KG1 (cell line): ENCODE measurements around the gene CEP63.

Experiments
- DNase-seq: peaks from one replicate; lab custom pipeline; 2025; lab: John Stamatoyannopoulos, UW

The CEP63 gene

DNA sequence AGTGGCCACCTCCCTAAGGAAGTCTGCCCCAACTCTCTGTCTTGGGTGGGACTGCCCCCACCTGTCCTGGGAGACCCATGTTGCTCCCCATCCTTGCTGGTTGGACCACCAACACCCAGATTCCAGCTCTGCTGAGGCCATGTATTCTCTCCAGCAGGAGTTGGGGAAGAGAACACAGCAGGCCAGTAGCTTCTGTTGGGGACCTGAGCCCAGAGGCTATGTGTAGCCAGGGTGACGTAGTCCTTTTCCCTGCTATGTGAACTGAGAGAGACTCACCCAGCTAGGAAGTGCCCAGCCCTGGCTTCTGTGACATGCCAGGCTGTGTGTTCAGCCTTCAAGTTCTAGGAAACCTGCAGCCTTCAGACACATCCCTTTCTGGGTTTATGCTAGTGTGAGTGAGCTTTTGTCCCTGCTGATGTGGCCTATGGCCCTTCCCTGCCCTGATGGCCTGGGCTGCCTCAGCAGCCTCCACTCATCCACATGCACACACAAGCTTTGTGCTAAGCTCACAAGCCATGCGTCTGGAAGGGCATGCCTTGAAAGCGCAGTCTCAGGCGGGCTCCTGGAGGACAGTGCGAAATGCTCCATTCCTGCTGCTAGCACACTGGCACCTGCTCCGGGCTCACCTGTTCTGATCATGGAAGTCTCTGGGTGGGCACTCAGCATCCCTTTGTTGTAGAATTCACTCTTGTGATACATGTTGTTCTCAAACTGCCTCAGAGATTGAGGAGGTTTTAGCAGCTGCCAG, 122.3 kb downstream of the CEP63 start:
- no peak for DNase-seq

DNA sequence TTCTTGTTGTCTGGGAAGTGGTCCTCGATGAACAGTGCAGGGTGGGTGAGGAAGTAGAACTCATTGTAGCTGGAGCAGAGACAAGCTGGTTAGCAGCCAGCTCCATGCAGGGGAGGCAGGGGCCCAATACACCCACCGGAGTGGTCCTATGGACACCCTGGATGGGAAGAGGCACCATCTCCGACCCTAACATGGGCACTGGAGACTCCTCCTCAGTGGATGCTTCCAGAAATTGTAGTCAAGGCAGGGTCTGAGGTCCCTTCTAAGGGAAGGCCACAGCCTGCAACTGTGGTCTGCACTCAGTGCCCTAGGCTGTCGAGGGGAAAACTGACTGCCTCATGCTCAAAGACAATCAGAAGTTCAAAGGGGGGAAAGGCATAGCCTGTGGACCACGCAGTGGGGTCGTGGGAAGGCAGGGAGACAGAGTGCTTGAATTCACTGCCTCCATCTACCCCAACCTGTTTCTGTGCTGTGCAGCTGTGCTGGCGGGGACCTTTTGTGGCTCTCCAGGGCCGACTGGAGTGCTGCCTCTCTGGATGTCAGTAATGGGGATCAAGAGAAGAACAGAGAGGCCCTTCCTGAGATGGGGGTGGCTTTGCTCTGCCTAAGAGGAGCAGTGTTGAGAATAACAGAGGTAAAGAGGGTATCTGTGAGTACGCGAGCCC, 123.0 kb downstream of the CEP63 start:
- no peak for DNase-seq

DNA sequence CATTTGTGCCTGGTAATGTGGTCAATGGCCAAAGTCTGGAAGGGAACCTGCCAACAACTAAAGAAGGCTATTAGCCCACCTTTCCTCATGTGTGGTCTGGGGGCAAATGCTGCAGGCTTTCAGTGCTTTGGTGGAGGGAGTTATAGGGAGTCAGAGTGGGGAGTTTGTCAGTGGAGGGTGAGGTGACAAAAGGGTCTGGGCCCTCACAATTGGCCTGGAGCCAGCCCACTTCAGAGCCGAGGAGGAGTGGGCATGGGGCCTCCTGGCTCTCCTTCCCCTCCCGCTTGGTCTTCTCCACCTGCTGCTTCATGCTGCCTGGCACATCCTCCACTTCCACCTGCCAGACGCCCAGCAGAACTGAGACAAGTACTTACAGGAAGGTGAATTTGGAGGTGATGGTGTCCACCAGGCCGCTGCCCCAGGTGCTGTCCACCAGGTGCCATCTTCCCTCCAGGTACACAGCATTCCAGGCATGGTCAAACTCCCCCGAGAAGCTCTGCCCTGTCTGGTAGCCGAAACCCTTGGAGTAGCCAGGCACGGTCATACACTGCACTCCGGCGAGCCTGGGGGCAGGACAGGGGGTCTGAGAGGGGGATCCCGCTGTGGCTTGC, 124.1 kb downstream of the CEP63 start:
- no peak for DNase-seq

DNA sequence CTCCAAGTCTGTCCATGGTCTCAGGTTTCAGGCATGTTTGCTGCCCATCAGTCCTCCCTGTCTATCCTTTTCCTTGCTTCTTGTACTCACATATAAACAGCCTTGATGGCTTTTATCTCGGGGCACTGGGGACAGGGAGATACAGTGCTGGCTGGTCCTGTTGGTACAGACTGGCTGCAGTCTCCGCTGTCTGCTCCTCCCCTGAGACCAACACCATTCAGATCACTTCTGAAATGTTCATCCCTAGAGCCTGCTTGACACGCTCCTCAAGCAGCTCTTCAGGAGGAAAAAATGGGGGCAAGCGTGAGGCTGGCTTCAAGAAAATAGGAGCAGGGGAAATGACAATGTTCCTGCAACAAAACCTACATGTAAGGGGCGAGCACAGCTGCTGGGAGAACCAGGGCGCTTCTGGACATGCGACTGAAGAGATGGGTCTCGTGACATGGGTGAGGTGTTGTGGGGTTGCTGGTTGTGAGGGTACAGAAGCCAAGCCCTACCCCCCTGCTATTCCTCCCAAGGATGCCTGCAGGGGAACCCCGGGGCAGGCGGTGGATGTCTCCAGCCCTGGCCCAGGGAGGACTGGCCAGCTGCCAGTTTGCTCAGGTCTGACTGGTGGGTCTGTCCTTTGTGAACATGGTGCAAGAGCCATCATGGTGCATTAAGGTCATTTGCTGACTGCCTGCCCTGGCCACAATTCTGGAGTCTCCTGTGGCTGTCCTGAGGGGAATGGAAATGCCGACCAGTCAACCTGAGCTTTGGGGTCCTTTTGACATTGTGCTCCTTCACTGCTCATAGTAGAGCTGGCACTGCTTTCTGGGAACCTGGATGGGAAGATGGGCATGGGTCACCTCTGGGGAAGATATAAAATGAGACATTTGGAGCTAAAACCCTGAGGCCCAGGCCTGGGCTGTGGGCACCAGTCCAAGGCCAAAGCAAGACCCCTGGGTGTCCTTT, 124.9 kb downstream of the CEP63 start:
- DNase-seq = no peak

DNA sequence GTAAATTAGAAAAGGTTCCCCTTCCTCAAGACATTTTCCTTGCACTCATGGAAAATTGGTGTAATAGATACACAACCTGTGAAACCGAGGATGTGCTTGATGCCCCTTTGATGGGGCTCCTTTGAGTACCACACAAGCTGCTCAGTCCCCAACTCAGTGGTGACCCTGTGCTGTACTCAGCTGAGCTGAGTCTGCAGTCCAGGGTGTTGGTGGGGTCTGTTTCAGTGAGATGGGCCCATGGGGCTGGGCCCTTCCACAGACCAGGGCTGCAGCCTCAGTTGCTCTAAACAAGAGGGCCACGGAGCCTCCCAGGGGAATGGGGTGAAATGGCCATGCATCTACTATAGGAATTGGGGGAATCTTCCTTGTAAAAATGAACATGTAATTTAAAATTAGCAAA, 125.7 kb downstream of the CEP63 start:
- no peak for DNase-seq

DNA sequence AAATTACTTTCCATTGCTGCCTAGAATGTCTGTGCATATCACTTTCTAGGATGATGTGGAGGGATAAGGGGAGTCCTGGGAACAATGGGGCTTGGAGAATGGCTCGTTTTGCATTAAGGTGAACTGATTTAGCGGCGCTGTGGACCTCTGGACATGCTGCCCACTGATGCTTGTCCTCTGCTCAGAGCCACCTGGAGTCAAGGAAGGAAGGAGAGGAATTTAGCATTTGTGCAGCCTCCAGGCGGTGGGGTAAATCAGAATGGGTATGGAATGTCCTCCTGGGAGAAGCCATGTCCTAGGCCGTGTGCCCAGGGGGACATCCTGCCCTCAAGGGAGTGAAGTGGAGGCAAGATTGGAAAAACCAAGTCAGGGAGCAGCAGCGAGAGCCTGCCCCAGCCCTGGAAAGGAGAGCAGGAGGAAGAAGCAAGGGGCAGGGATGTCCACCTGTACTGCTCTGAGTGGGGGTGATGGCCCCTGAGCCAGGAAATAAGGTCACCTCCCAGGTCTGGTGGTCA, 127.2 kb downstream of the CEP63 start:
- DNase-seq = no peak

DNA sequence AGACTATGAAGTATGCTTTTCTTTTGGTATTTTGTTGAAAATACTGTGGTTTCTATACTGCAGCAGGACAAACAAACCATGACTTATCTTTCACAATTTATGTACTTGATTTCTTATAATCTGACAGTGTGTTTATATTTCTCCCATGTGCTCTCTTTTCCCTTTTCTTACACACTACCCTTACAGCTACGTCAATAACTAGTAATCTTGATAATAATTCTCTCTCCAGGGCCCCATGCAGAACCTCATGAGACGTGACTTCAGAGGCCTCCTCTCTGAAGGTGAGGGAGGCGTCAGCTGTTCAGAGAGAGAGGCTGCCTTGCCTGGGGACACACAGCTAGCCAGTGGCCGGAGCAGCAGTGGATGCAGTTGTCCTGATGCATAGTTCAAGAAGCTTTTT, 129.1 kb downstream of the CEP63 start:
- DNase-seq = no peak

- DNase-seq = no peak
Observed at GRCh38 chr3:134615743-134616142, 129.9 kb downstream of the CEP63 start.

DNA sequence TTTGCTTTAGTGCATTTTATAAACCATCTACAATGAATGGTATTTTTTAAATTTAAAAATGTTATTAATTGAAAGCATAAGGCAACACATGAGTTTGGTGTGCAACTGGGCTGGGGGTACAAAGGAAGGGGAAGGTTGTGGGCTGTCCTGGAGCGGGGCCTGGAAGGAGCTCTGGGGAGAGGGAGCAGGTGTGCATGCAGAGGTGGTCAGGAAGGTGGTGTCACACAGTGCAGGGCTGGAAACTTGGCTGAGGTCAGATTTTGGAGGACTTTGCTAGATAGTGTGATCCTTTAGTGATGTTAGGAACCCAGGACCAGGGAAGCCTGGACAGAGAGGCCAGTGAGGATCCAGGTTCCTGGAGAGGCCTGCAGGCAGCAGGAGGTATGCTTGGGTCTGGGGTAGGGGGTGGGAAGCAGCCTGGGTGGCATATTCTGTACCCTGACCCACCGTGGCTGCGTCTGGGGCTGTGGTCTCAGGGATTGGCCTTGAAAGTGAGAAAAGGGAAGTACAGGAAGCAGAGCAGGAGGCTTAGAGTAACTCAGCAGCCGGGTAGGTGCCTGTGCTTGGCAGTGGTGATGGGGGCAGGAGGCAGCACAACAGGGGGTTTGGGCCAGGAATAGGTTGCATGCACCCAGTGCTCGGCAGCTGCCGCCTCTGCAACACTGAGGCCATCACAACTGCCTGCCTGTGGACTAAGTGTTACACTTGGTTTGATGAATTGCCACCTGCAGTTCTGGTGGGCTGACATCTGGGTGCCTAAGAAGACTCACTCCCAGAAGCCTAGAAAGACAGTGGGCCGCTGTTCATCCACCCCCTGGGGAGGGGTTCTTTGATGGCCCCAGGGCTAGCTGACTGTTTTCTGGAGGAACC, 132.0 kb downstream of the CEP63 start:
- DNase-seq = no peak

DNA sequence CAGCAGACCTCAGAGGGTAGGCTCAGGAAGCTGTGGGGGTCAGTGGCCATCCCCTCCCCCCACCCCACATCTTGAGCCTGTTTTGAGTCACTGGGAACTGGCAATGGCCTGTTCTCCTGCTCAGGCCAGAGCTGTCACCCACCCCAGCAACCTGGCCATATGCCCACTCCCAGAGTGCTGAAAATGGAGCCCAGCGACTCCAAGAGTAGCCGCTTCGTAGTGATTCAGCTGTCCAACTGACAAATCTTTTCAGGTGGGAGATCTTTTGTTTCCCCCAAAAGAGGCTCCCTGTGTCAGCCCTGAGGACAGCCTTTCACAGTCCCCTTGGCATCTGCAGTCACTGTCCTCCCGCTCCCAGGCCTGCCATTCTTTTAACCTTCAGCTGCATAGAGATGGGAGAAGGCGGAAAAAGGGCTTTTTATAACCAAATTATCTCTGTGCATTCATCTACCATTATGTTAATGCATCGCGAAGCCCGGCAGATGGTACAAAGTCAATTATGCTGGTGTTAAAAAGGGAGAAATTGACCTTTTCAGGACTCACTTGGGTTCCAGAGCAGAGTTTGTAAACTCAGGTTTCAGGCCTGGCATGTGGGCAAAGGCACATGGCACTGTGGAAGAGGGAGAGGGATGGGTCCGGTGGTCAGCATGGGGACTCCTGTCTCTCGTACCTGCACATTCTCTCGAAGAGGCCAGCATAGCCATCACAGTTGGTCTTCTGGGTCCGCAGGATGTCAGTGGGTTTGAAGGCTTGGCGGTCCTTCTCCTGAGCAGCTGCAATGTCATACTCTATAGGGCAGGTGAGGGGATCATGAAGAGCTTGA, 132.8 kb downstream of the CEP63 start:
- no peak for DNase-seq

DNA sequence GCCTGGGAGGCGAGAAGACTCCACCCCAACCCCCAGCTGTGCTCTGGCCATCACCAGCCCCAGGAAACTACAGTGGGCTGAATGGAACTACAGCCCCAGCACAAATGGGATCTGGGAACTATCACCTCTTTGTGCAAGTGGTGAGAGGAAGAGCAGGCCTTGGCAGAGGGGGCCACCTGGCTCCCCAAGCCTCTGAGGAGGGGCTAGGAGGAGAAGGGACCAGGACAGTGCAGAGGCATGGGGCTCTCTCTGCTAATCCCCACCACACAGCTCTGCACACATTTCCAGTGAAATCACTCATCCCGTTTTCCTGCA, 133.4 kb downstream of the CEP63 start:
- no peak for DNase-seq

- DNase-seq = no peak
Observed at GRCh38 chr3:134619884-134620445, 134.1 kb downstream of the CEP63 start.

GRCh38 chr3:134620476-134621115, 134.7 kb downstream of the CEP63 start:
- DNase-seq = no peak

DNA sequence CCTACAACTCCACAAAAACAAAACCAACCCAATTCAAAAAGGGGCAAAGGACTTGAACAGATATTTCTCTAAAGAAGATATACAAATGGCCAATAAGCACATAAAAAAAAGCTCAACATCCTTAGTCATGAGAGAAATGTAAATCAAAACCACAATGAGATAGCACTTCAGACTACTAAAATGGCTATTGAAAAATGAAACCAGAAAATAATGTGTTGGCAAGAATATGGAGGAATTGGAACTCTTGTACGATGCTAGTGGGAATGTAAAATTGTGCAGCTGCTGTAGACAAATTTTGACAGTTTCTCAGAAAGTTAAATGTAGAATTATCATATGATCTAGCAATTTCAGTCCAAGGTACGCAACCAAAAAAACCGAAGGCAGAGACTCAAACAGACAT, 136.0 kb downstream of the CEP63 start:
- DNase-seq = no peak

GRCh38 chr3:134622806-134623365, 137.0 kb downstream of the CEP63 start:
- DNase-seq = no peak

DNA sequence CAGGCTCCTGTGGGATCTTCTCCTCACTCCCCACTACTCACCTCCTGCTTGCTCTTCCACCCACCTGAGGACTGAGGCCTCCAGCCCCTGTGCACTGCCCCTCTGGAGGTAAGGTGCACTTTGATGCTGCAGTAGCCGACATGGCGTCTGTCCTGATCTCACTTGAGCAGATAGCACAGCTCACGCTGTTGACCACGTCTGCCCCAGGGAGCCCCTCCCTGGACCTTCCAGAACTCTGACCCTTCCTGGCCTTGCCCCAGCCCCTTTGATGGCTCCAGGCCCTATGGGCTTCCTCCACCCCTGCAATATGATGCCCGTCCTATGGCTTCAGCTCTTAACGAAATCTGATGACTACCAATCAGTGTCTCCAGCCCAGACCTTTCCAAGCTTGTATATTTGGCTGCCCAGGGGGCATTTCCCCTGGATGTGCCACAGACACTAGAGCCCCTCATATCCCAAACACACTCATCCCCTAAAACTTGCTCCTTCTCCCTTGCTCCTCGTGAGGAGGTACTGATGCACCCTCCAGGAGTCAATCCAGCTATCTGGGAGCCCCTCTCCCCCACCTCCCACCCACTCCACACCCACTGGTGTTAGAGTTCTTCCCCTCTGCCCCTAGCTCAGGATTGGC, 137.9 kb downstream of the CEP63 start:
- no peak for DNase-seq
